HG02981 (cell line): ENCODE data around the gene TRUB1.

Experiments
- ATAC-seq: cut with Tn5 transposase; IDR thresholded peaks from one replicate; pipeline ENCODE4 v1.9.1; 2021; ENCODE audit warnings: mild to moderate bottlenecking, moderate library complexity; ENCODE audit not compliant: unreplicated experiment

Gene TRUB1

DNA sequence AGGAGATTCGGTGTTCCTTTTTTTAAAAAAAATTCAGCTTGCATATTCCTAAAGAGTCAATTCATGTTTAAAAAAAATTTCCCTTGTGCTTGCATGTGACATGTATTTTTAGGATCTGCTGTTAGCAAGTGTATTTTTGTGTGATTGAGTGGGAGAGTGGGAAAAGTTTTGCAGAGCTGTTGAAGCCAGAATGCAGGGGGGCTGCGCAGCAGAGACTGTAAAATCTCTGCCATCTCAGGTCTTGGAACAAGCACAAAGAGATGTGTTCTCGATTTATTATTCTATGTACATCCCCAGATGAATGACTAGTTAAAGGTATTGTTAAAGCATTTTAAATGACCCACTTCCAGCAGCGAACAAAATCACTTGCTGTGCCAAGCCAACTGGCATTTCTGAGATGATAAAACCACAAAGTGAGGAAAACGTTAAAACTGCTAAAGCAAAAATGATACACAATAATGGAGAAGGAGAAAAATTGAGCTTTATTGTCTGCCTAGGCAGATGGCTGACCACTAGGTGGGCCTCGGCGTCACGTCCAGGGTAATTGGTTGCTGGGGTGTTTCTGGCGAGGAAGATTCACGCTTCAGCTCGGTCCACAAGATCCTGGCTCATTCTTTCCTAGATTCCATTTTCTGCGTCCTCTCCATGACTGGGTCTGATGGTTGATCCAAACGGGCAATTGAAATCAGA lies 88.2 kb downstream of the TRUB1 start:
- ATAC-seq, result no peak

DNA sequence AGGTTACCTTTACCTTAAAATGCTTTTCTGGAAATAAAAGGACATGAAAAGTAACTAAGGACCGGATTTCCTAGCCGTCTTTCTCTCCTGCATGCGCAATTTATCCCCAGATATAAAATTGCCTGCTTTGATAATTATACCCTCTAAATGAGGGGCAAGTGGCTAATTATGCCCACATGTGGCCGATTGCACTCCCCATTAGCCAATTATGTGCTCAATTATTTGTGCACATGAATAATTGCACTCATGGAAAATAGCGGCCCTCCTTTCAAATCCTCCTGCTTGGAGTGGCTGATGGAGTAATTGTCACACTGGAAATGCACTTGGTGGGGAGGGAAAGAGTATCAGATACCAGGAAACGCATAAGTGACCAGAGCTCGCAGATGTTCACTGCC lies 88.7 kb downstream of the TRUB1 start:
- no peak for ATAC-seq
